K562 (cell line): ENCODE measurements around the gene SH2D1A. TPM values are rescaled to one million over a fixed set of nuclear protein-coding genes. Genes with fewer than 3 reads are reported as not detected.

Source experiments
- CBFA2T3 ChIP-seq: fragments of 450-650 bp; IDR thresholded peaks from 2 replicates; pipeline ENCODE4 v1.6.1; 2017
- DLX4 ChIP-seq: fragments of 250-450 bp; sonication (Bioruptor Pico); IDR thresholded peaks from 2 replicates; pipeline ENCODE4 v1.6.1; 2021; ENCODE audit warnings: mild to moderate bottlenecking
- MAX ChIP-seq: sonication (generic); formaldehyde crosslinking; IDR thresholded peaks from 2 replicates; pipeline ENCODE4 v1.9.0; 2022; ENCODE audit warnings: mild to moderate bottlenecking, missing genetic modification reagents
- POLR2AphosphoS2 ChIP-seq: IDR thresholded peaks from 2 replicates; pipeline ENCODE4 v1.6.1; 2012; ENCODE audit warnings: low read length, improper control_type of control experiment
- RBM22 ChIP-seq: fragments of 200-400 bp; formaldehyde crosslinking; IDR thresholded peaks from 2 replicates; pipeline ENCODE4 v1.6.1; 2018; ENCODE audit warnings: low read length, low read depth; ENCODE audit not compliant: poor library complexity, severe bottlenecking
- SMARCE1 ChIP-seq: fragments of 450-650 bp; IDR thresholded peaks from 2 replicates; pipeline ENCODE4 v1.7.1; 2016; ENCODE audit warnings: mild to moderate bottlenecking
- STAT6 ChIP-seq: sonication (generic); formaldehyde crosslinking; IDR thresholded peaks from 2 replicates; pipeline ENCODE4 v1.8.1; 2023; ENCODE audit warnings: mild to moderate bottlenecking, missing genetic modification reagents
- TEAD4 ChIP-seq, 2 experiments: sonication (generic) in 1 of 2; formaldehyde crosslinking in 1 of 2; IDR thresholded peaks; 2 replicates each; pipeline versions ENCODE4 v1.6.1 to v1.8.0; 2012 to 2022; ENCODE audit warnings: borderline replicate concordance in 1 of 2, inconsistent platforms in 1 of 2, low read length in 1 of 2, mild to moderate bottlenecking in 1 of 2, missing genetic modification reagents in 1 of 2
- ZBED1 ChIP-seq: IDR thresholded peaks from 2 replicates; pipeline ENCODE4 v1.6.1; 2014
- ZNF133 ChIP-seq: fragments of 250-450 bp; sonication (Bioruptor Pico); IDR thresholded peaks from 2 replicates; pipeline ENCODE4 v1.4.0; 2020; ENCODE audit warnings: mild to moderate bottlenecking
- ZNF717 ChIP-seq: fragments of 250-450 bp; sonication (Bioruptor Pico); IDR thresholded peaks from 2 replicates; pipeline ENCODE4 v1.5.0; 2021
- polyA plus RNA-seq, 8 experiments: library from polyadenylated mRNA; depleted of rRNA in 4 of 8; stranded (reverse) in 5 of 8; unstranded in 3 of 8; fragments of >200 nt; fragmentation: Nextera tagmentation in 2 of 8; fragmentation: Illumina TruSeq in 1 of 8; extraction: Ambion mirVana in 2 of 8; extraction: Trizol in 1 of 8; gene quantifications; 2 replicates each; pipeline versions ENCODE4 v1.2.1 to v1.2.3, GENCODE V29; 2011 to 2014; ENCODE audit warnings: inconsistent platforms in 1 of 8, missing spikeins in 1 of 8
- total RNA-seq, 7 experiments: library from RNA; depleted of rRNA in 6 of 7; stranded (reverse); fragments of >200 nt in 6 of 7; fragmentation: Illumina TruSeq in 2 of 7; extraction: Trizol in 2 of 7; gene quantifications; 2 replicates each; pipeline versions ENCODE4 v1.2.1 to v1.2.3, GENCODE V29; 2011 to 2021; ENCODE audit warnings: low replicate concordance in 1 of 7
- TF ChIP-seq, protein P1 (sequence below): fragments of 250-450 bp; sonication (Bioruptor Pico); IDR thresholded peaks from 2 replicates; pipeline ENCODE4 v1.5.1; 2021; ENCODE audit warnings: mild to moderate bottlenecking
- TF ChIP-seq, protein P2 (sequence below), 2 experiments: fragments of 450-650 bp in 1 of 2; IDR thresholded peaks; 2 replicates each; pipeline ENCODE4 v1.6.1; 2011 to 2017; ENCODE audit warnings: low read depth in 2 of 2, antibody characterized with exemption in 1 of 2, borderline replicate concordance in 1 of 2, low read length in 1 of 2, mild to moderate bottlenecking in 1 of 2, mixed read lengths in 1 of 2; ENCODE audit not compliant: control insufficient read depth in 1 of 2
- TF ChIP-seq, protein P3 (sequence below), 2 experiments: fragments of 200-800 bp in 1 of 2; sonication (Bioruptor generic) in 1 of 2; sonication (generic) in 1 of 2; formaldehyde crosslinking in 1 of 2; IDR thresholded peaks in 1 of 2; conservative IDR thresholded peaks in 1 of 2; 2 replicates each; pipeline versions ENCODE4 v1.5.0 to v1.6.1; 2016 to 2020; ENCODE audit warnings: missing compliant biosample characterization in 1 of 2, missing genetic modification characterization in 1 of 2, missing genetic modification reagents in 1 of 2

Gene SH2D1A
- total and polyA plus RNA-seq, 9 of the 15 experiments (the other 6 are each of a cell fraction or from before 2014, with no cell fraction given): 0.07 to 0.52 (median 0.19) TPM

DNA sequence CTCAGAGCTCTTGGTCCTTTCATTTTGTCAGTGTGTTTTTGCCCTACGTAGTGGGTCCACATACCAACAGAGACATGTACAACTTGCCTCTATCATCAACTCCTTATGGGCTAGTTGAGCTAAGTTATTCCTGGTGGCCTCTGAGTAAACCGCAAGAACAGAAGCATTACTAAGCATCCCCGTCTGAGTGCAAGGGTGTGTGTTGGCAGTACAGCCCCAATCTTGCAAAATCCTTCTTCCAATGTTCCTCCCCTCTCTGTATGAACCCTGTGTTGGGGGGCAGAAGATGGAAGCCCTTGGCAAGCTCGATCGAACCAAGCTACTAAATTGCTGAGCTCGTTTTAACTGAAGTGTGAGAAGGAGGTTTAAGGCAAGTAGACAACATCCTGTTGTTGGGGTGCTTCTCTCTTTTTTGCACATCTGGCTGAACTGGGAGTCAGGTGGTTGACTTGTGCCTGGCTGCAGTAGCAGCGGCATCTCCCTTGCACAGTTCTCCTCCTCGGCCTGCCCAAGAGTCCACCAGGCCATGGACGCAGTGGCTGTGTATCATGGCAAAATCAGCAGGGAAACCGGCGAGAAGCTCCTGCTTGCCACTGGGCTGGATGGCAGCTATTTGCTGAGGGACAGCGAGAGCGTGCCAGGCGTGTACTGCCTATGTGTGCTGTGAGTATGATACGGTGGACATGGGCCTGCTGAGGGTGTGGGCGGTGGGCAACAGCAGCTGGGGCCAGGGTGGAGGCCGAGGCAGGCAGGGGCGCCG, at the start of gene SH2D1A (continued):
- TF ChIP-seq, protein P1, sequence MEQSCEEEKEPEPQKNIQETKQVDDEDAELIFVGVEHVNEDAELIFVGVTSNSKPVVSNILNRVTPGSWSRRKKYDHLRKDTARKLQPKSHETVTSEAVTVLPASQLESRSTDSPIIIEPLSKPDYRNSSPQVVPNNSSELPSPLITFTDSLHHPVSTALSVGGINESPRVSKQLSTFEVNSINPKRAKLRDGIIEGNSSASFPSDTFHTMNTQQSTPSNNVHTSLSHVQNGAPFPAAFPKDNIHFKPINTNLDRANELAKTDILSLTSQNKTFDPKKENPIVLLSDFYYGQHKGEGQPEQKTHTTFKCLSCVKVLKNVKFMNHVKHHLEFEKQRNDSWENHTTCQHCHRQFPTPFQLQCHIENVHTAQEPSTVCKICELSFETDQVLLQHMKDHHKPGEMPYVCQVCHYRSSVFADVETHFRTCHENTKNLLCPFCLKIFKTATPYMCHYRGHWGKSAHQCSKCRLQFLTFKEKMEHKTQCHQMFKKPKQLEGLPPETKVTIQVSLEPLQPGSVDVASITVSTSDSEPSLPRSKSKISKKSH (CRISPR knock-in tag): no peak
- TF ChIP-seq POLR2AphosphoS2 (no peak), RBM22 (no peak), DLX4 (CRISPR knock-in tag) (no peak), TEAD4 (IDR thresholded peaks at IDR 0.05; ENCODE audit: low read length) (peak; percentile 53), TEAD4 (CRISPR knock-in tag; IDR thresholded peaks at IDR 0.05; ENCODE audit: borderline replicate concordance) (no peak), CBFA2T3 (peak; percentile 50), STAT6 (CRISPR knock-in tag) (no peak), ZNF717 (no peak), MAX (CRISPR knock-in tag) (no peak), ZNF133 (no peak), ZBED1 (no peak), SMARCE1 (no peak)
- TF ChIP-seq, protein P2, sequence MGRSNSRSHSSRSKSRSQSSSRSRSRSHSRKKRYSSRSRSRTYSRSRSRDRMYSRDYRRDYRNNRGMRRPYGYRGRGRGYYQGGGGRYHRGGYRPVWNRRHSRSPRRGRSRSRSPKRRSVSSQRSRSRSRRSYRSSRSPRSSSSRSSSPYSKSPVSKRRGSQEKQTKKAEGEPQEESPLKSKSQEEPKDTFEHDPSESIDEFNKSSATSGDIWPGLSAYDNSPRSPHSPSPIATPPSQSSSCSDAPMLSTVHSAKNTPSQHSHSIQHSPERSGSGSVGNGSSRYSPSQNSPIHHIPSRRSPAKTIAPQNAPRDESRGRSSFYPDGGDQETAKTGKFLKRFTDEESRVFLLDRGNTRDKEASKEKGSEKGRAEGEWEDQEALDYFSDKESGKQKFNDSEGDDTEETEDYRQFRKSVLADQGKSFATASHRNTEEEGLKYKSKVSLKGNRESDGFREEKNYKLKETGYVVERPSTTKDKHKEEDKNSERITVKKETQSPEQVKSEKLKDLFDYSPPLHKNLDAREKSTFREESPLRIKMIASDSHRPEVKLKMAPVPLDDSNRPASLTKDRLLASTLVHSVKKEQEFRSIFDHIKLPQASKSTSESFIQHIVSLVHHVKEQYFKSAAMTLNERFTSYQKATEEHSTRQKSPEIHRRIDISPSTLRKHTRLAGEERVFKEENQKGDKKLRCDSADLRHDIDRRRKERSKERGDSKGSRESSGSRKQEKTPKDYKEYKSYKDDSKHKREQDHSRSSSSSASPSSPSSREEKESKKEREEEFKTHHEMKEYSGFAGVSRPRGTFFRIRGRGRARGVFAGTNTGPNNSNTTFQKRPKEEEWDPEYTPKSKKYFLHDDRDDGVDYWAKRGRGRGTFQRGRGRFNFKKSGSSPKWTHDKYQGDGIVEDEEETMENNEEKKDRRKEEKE (IDR thresholded peaks at IDR 0.05; ENCODE audit: borderline replicate concordance in 1 of 2, control insufficient read depth in 1 of 2, low read depth in 2 of 2, low read length in 1 of 2): no peak
- TF ChIP-seq, protein P3, sequence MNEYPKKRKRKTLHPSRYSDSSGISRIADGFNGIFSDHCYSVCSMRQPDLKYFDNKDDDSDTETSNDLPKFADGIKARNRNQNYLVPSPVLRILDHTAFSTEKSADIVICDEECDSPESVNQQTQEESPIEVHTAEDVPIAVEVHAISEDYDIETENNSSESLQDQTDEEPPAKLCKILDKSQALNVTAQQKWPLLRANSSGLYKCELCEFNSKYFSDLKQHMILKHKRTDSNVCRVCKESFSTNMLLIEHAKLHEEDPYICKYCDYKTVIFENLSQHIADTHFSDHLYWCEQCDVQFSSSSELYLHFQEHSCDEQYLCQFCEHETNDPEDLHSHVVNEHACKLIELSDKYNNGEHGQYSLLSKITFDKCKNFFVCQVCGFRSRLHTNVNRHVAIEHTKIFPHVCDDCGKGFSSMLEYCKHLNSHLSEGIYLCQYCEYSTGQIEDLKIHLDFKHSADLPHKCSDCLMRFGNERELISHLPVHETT (CRISPR knock-in tag; conservative IDR thresholded peaks at IDR 0.05 in 1 of 2, IDR thresholded peaks at IDR 0.05 in 1 of 2): no peak
